Measurements from ENCODE around the gene CUL7. TPM values are rescaled to one million over a fixed set of nuclear protein-coding genes. Genes with fewer than 3 reads are reported as not detected.

The CUL7 gene
- total RNA-seq, 1 experiment from 2014 or later = 23.5 TPM

- Histone ChIP-seq H2BK15ac (ENCODE audit: low read depth, low read length) (no peak overlapping the region), H3K4ac (ENCODE audit: low read depth, low read length) (no peak overlapping the region), H3T11ph (ENCODE audit: low read length) (no peak overlapping the region), H3K79me1 (ENCODE audit: insufficient read depth, low read depth, low read length, poor library complexity, severe bottlenecking) (no peaks in the 10 kb centered on the region), H3K23ac (ENCODE audit: insufficient read length, low read depth, low read length) (no peak overlapping the region), H3K23me2 (ENCODE audit: insufficient read length, low read depth, low read length, poor library complexity, severe bottlenecking) (no peaks in the 10 kb centered on the region), H2AK5ac (ENCODE audit: insufficient read length, low read length) (no peak overlapping the region), H4K20me1 (ENCODE audit: control insufficient read depth, insufficient read depth, insufficient read length) (no peaks in the 10 kb centered on the region), H3K79me2 (ENCODE audit: insufficient read depth, low read length) (no peaks in the 10 kb centered on the region), H2BK5ac (ENCODE audit: insufficient read length, low read length) (no peak overlapping the region), H2BK20ac (ENCODE audit: low read depth, low read length, poor library complexity, severe bottlenecking) (no peak overlapping the region), H3K18ac (ENCODE audit: insufficient read length, low read depth, low read length) (no peak overlapping the region), H3K27ac (ENCODE audit: insufficient read length, low read depth, low read length) (no peak overlapping the region), H2AFZ (ENCODE audit: low read length) (no peak overlapping the region), H3K9ac (ENCODE audit: extremely low read depth, insufficient read length, low read length) (no peak overlapping the region), H3K56ac (ENCODE audit: insufficient read length, low read depth, low read length) (no peak overlapping the region), H4K5ac (ENCODE audit: insufficient read length, low read depth, low read length) (no peak overlapping the region), H3K27me3 (ENCODE audit: insufficient read depth, low read length) (no peaks in the 10 kb centered on the region), H3K4me2 (ENCODE audit: insufficient read depth, insufficient read length, low read length) (no peak overlapping the region), H4K8ac (replicated peaks; ENCODE audit: insufficient read length, low read depth, low read length) (no peak overlapping the region), H3K9me3 (ENCODE audit: control insufficient read depth, low read depth, low read length) (no peaks in the 10 kb centered on the region), H2BK120ac (ENCODE audit: low read depth, low read length, poor library complexity, severe bottlenecking) (no peak overlapping the region), H3K14ac (ENCODE audit: insufficient read depth, low read length) (no peak overlapping the region), H4K91ac (ENCODE audit: insufficient read length, low read depth, low read length) (no peak overlapping the region), H3K4me1 (ENCODE audit: insufficient read depth, low read length) (no peaks in the 10 kb centered on the region), H2BK12ac (ENCODE audit: insufficient read length, low read depth, low read length) (no peak overlapping the region)
- peak; percentile 17 for DNase-seq
- no peaks in the 10 kb centered on the region for H3K4me1 Mint-ChIP-seq
- no CpG with 5 or more reads among the region's 18 CpGs for WGBS (ENCODE audit: extremely low coverage, insufficient read length, low lambda C conversion rate)
- H3K27ac Mint-ChIP-seq = peak overlapping the region in 2 of 3 experiments; percentile 68 to 92; a peak in 2 of 7 replicates
- no peaks in the 10 kb centered on the region; the same call in none of the 2 replicates for H3K27me3 Mint-ChIP-seq (ENCODE audit: low read depth)
- H3K9me3 Mint-ChIP-seq = no peaks in the 10 kb centered on the region; a peak in 1 of 5 replicates
- no peak overlapping the region; a peak in 2 of 5 replicates for H3K4me3 Mint-ChIP-seq
- peaks cover 30 to 81% (median 76%) of the 10 kb centered on the region in 3 experiments for H3K36me3 Mint-ChIP-seq (ENCODE audit: insufficient read depth in 1 of 3, low read depth in 3 of 3)
- TF ChIP-seq, protein P1, sequence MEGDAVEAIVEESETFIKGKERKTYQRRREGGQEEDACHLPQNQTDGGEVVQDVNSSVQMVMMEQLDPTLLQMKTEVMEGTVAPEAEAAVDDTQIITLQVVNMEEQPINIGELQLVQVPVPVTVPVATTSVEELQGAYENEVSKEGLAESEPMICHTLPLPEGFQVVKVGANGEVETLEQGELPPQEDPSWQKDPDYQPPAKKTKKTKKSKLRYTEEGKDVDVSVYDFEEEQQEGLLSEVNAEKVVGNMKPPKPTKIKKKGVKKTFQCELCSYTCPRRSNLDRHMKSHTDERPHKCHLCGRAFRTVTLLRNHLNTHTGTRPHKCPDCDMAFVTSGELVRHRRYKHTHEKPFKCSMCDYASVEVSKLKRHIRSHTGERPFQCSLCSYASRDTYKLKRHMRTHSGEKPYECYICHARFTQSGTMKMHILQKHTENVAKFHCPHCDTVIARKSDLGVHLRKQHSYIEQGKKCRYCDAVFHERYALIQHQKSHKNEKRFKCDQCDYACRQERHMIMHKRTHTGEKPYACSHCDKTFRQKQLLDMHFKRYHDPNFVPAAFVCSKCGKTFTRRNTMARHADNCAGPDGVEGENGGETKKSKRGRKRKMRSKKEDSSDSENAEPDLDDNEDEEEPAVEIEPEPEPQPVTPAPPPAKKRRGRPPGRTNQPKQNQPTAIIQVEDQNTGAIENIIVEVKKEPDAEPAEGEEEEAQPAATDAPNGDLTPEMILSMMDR (conservative IDR thresholded peaks at IDR 0.05) = no peak
Observed at GRCh38 chr6:43040542-43041257, 13.0 kb downstream of the CUL7 start.

Measured in H9 (cell line).